ENCODE measurements around the gene COL20A1.

Gene COL20A1

DNA sequence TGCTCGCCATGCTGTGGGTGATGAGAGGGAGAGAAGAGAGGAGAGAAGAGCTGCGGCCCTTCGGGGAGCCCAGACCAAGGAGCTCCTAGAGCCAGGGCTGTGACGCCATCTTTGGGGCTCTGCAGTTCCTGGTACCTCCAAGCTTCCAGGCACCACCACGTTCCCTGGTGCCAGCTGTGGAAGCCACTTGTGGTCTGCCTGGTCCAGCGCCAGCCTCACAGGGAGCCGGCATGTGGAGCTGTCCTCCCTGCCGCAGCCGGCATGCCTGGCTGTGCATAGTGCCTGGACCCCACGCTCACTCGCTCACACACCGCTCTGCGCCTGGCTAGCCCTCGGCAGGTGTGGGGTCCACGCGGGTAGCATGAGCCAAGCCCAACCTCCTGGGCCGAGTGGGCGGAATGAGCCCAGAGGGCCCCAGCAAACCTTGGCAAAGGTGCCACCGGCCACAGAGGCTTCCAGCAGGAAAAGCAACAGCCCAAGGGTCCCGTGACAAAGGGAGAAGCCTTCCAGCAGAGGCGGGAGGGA lies 87.4 kb downstream of the COL20A1 start:
- DNase-seq: no peak

DNA sequence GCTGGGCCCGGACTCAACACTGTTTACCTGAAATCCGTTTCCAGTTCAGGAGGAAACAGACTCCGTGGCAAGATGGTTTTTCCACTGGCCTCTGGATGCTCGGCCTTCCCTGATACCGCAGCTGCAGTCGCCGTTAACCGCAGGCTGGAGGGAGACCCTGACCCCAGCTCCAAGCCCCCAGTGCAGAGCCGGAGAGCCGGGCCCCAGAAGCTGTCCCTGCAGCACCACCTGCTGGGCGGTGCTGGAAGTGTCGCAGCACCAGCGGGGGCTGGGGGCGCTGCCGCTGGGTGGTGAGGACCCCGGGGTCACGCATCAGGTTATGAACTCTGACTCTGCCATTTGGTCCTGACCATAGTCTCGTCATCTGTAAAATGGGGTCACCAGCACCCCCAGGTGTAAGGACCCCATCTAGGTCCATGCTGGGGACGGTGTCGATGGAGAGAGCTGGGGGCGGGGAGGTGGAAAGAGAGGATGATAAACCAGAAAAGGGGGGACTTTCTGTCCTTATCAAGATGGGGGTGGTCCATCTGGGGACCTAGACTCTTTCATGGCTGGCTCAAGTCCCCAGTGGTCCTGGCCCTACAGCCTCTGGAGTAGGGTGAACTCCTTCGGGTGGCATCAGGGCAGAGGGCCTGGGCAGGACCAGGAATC lies 88.9 kb downstream of the COL20A1 start:
- peak; percentile 78 for DNase-seq

DNA sequence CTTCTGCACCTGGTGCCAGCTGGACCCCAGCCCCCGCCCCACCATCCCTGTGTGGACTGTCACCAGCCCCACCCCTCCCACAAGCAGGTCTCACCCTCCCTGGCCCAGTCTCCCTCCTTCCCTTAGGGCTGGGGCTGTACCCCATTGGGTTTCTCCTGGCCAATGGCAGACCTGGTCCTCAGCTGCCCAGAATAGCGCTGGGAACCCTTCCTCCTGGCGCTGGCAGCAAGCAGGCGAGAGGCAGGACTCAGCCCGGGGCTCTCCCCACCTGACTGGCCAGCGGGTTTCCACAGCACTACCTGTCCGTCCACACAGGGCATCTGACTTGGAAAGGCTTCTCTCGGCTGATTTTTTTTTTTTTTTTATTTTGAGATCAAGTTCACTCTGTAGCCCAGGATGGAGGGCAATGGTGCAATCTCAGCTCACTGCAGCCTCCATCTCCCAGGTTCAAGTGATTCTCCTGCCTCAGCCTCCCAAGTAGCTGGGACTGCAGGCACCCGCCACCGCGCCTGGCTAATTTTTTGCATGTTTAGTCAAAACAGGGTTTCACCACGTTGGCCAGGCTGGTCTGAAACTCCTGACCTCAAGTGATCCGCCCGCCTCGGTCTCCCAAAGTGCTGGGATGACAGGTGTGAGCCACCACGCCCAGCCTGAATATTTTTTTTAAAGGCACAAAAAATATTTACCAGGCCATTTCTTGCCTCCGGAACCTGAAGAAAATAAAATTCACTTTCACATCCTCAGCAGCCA lies 89.7 kb downstream of the COL20A1 start:
- no peak for DNase-seq

DNA sequence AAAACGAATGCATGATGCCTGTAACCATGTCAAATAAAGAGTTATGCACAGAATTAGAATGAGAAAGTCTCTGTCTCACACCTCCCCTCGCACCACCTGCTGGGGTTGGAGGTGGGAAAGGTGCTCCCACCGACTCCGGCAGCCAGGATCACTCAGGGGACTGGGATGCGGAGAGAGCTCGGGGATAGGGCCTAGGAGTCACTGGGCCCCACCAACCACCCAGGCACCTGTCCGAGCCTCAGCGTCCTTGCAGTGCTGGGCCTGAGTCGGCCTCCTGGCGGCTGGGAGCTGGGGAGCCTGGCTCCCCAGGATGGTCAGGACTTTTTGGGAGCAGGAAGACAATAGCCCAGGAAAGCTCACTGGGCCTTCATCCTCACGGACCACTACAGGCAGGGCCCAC lies 90.6 kb downstream of the COL20A1 start:
- no peak for DNase-seq

DNA sequence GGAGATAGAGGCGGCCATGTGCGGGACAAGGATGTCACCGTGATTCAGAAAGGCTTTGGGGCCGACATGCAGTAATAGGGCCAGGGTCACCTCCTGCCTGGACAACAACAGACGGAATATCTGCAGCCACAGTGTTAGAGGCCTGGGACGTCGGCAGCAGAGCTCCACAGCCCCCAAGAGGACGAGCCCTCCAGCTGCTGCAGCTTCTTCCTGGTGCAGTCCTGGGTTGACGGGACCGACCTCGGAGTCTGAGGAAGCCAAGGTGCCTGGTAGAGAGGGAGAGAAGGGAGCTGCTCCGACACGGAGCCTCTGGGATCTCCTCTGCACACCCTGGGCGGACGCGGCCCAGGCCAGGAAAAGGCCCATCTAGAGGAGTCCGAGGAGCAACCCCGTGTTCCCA lies 91.3 kb downstream of the COL20A1 start:
- DNase-seq: no peak
